Measurements from ENCODE around the gene MTIF3. TPM values are rescaled to one million over a fixed set of nuclear protein-coding genes. Genes with fewer than 3 reads are reported as not detected.

The MTIF3 gene
- total RNA-seq, 2 donors from 2014 or later = 26.0 to 51.1 TPM

Small RNA genes lying within 50 kb of the gene (small RNA-seq; reads per million reads assigned to genes)
- gene RNU6-63P (not detected), gene RNY1P1 (not detected)

Other genes with a start within 250 kb of the MTIF3 start
- gene RPL21, start 199.0 kb downstream of the MTIF3 start, total RNA-seq = 100 to 1,000 TPM; 500 to 811 TPM
- gene RASL11A, start 179.7 kb downstream of the MTIF3 start, total RNA-seq = 1 to 10 TPM; 1.3 to 6.5 TPM
- gene GTF3A, start 25.9 kb downstream of the MTIF3 start, total RNA-seq = 10 to 100 TPM; 54.7 to 94.2 TPM
- 10 to 100 TPM; 11.2 to 23.1 TPM for gene LNX2, start 170.0 kb upstream of the MTIF3 start, total RNA-seq
- gene POLR1D, start 171.3 kb upstream of the MTIF3 start, total RNA-seq = 100 to 1,000 TPM in 1 of 2 donors, 10 to 100 TPM in 1; 56.0 to 178 TPM

Data from body of pancreas (tissue), 2 donors.